Activated CD8-positive, alpha-beta T cell treated with anti-CD3 and anti-CD28 coated beads for 36 hours (primary cell): ENCODE results near the gene NR4A2. TPM values are rescaled to one million over a fixed set of nuclear protein-coding genes. Genes with fewer than 3 reads are reported as not detected.

Experiments used
- ATAC-seq: fragments of 200-7000 bp; cut with Tn5 transposase; one replicate; pipeline ENCODE4 v1.10.0; 2021; ENCODE audit warnings: mild to moderate bottlenecking, moderate library complexity
- CTCF ChIA-PET: fragments of 350-600 bp; sonication (Branson Sonifier 250); formaldehyde crosslinking; loops from one replicate; lab custom pipeline; 2021; ENCODE audit warnings: antibody characterized with exemption; lab: Charles Lee
- POLR2A ChIA-PET: fragments of 350-600 bp; sonication (Branson Sonifier 250); formaldehyde crosslinking; loops from one replicate; lab custom pipeline; 2021; ENCODE audit warnings: antibody characterized with exemption; lab: Charles Lee
- DNase-seq: peaks from one replicate; pipeline ENCODE4 v3.0.0-alpha.2; 2020
- H3K27ac Mint-ChIP-seq: one replicate; pipeline ENCODE4 v1.8.0; 2021; ENCODE audit warnings: mild to moderate bottlenecking, mixed read lengths
- H3K27me3 Mint-ChIP-seq: one replicate; pipeline ENCODE4 v1.8.0; 2021; ENCODE audit warnings: mixed read lengths
- H3K36me3 Mint-ChIP-seq: one replicate; pipeline ENCODE4 v1.8.0; 2021; ENCODE audit warnings: low read depth, mixed read lengths
- H3K4me1 Mint-ChIP-seq: one replicate; pipeline ENCODE4 v1.8.0; 2021; ENCODE audit warnings: low read depth, mixed read lengths
- H3K4me3 Mint-ChIP-seq: one replicate; pipeline ENCODE4 v1.8.0; 2021; ENCODE audit warnings: mild to moderate bottlenecking, moderate library complexity, mixed read lengths
- H3K9me3 Mint-ChIP-seq: one replicate; pipeline ENCODE4 v1.8.0; 2021; ENCODE audit warnings: mixed read lengths
- CTCF ChIP-seq: fragments of 200-600 bp; IDR thresholded peaks from one replicate; pipeline ENCODE4 v1.8.0; 2022; ENCODE audit warnings: antibody characterized with exemption, mild to moderate bottlenecking
- intact Hi-C: fragments of 100-400 bp; cut with micrococcal nuclease; formaldehyde crosslinking; loops from one replicate; pipeline ENCODE4 v1.10.0; 2022
- total RNA-seq, 2 experiments: library from RNA; stranded (reverse); gene quantifications; one replicate each; pipeline ENCODE4 v1.2.3, GENCODE V29; 2021

Gene NR4A2
- total RNA-seq, 2 experiments from 2014 or later, result 57.6 to 61.6 TPM

- Mint-ChIP-seq H3K27ac (no peak overlapping the region), H3K4me1 (peaks cover 15% of the 10 kb centered on the region), H3K4me3 (no peak overlapping the region), H3K36me3 (no peaks in the 10 kb centered on the region), H3K9me3 (no peaks in the 10 kb centered on the region), H3K27me3 (no peaks in the 10 kb centered on the region)
- TF ChIP-seq CTCF, result no peak
- CTCF ChIA-PET, result no interaction called here
- POLR2A ChIA-PET, result no interaction called here
- DNase-seq (no peak), ATAC-seq (no peak)
- intact Hi-C loops, result no loop called here
Observed at GRCh38 chr2:156349161-156349560, 16.6 kb upstream of the NR4A2 start.

GRCh38 chr2:156347431-156347830 lies 14.9 kb upstream of the NR4A2 start:
- Mint-ChIP-seq H3K27ac (no peak overlapping the region), H3K36me3 (no peaks in the 10 kb centered on the region), H3K4me3 (no peak overlapping the region), H3K9me3 (no peaks in the 10 kb centered on the region), H3K27me3 (no peaks in the 10 kb centered on the region), H3K4me1 (peaks cover 25% of the 10 kb centered on the region)
- no peak for TF ChIP-seq CTCF
- intact Hi-C loops, result no loop called here
- DNase-seq (no peak), ATAC-seq (no peak)
- CTCF ChIA-PET, result interaction anchor here (1.6 kb wide), 1 partner anchor 53 kb away, joined by 4 read pairs; no protein-coding TSS in a partner anchor
- POLR2A ChIA-PET, result interaction anchor here (1.5 kb wide), 1 partner anchor 13 kb away, joined by 3 read pairs; no protein-coding TSS in a partner anchor

DNA sequence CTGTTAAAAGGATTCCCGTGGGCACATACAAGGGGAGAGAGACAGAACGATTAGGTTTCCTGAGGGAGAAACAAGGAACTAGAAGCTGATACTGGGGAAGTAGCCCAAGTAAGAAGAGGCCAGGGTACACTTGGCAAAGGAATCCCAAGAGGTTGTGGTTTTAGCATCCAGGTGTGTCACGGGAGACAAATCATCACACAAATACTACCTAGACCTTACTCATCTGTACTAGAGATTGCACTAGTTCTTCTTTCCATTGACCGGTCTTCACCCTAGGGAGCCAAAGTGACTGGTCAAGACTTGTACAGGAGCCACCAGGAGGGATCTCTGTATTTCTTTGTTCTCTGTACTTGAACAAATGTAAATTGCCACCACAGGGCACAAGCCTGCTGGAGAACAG lies 14.2 kb upstream of the NR4A2 start:
- H3K9me3 Mint-ChIP-seq, result no peaks in the 10 kb centered on the region
- H3K4me1 Mint-ChIP-seq, result peaks cover 25% of the 10 kb centered on the region
- ATAC-seq, result no peak
- DNase-seq, result no peak
- ChIA-PET POLR2A (interaction anchor here (1.5 kb wide), 1 partner anchor 14 kb away, joined by 3 read pairs; no protein-coding TSS in a partner anchor), CTCF (no interaction called here)
- peak overlapping the region; percentile 38 for H3K27ac Mint-ChIP-seq
- TF ChIP-seq CTCF, result no peak
- H3K27me3 Mint-ChIP-seq, result no peaks in the 10 kb centered on the region
- no peaks in the 10 kb centered on the region for H3K36me3 Mint-ChIP-seq
- H3K4me3 Mint-ChIP-seq, result no peak overlapping the region
- intact Hi-C loops, result no loop called here

GRCh38 chr2:156345582-156345981 lies 13.1 kb upstream of the NR4A2 start:
- ATAC-seq (no peak), DNase-seq (no peak)
- ChIA-PET POLR2A (no interaction called here), CTCF (no interaction called here)
- no peaks in the 10 kb centered on the region for H3K36me3 Mint-ChIP-seq
- H3K4me1 Mint-ChIP-seq, result peaks cover 25% of the 10 kb centered on the region
- H3K9me3 Mint-ChIP-seq, result no peaks in the 10 kb centered on the region
- intact Hi-C loops, result no loop called here
- no peaks in the 10 kb centered on the region for H3K27me3 Mint-ChIP-seq
- TF ChIP-seq CTCF, result no peak
- no peak overlapping the region for H3K4me3 Mint-ChIP-seq
- H3K27ac Mint-ChIP-seq, result no peak overlapping the region

DNA sequence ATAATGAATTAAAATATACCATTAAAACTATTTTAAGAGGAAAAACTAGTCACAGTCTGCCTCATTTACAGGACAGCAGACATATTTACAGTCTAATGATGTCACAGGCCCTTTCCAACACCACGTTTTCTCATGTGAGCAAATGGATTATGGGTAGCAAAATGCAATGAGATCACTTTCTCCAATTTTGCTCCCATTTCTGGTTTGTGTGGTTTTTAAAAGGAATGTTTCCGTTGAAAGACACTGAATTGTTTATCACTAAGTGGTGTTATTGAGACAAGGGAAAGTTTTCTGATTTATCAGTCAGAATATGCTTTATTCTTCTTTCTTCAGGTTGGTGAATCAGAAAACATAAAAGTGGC lies 11.4 kb upstream of the NR4A2 start:
- Mint-ChIP-seq H3K36me3 (peaks cover 2% of the 10 kb centered on the region), H3K9me3 (no peaks in the 10 kb centered on the region), H3K4me3 (peak overlapping the region; percentile 80), H3K27me3 (no peaks in the 10 kb centered on the region), H3K4me1 (peaks cover 37% of the 10 kb centered on the region), H3K27ac (peak overlapping the region; percentile 95)
- POLR2A ChIA-PET, result interaction anchor here (1.9 to 3.9 kb wide), 3 partner anchors 8 to 56 kb away, joined by 12 to 41 read pairs (median 37); partner anchors contain the start of gene NR4A2
- no peak for TF ChIP-seq CTCF
- DNase-seq, result peak; percentile 29
- intact Hi-C loops, result no loop called here
- CTCF ChIA-PET, result interaction anchor here (0.7 to 1.9 kb wide), 3 partner anchors 7 to 10 kb away, joined by 3 to 9 read pairs (median 3); no protein-coding TSS in a partner anchor
- no peak for ATAC-seq
